Keratinocyte (primary cell): ENCODE results near the gene IDI1.

Experiments
- CTCF ChIP-seq, 3 experiments: IDR thresholded peaks in 1 of 3; conservative IDR thresholded peaks in 1 of 3; optimal IDR thresholded peaks in 1 of 3; 2 replicates in 2 of 3; 3 replicates in 1 of 3; pipeline versions ENCODE3 to v1.5.1; 2011; ENCODE audit warnings: low read length in 3 of 3, mild to moderate bottlenecking in 3 of 3, moderate library complexity in 2 of 3, control low read depth in 1 of 3, inconsistent platforms in 1 of 3; ENCODE audit not compliant: insufficient read depth in 2 of 3; ENCODE audit errors: extremely low read depth in 1 of 3
- EZH2 ChIP-seq: IDR thresholded peaks from one replicate; pipeline ENCODE4 v1.6.1; 2012; ENCODE audit warnings: inconsistent platforms, mild to moderate bottlenecking, low read length, moderate library complexity

GRCh38 chr10:1094112-1095057 lies 45.5 kb upstream of the IDI1 start:
- TF ChIP-seq CTCF (optimal IDR thresholded peaks at IDR 0.05 in 1 of 3, IDR thresholded peaks at IDR 0.05 in 1 of 3, conservative IDR thresholded peaks at IDR 0.05 in 1 of 3; ENCODE audit: extremely low read depth in 1 of 3, insufficient read depth in 2 of 3, low read length in 3 of 3) (no peak), EZH2 (no peak)
